GM12872 (cell line): ENCODE measurements around the gene PARVA.

Source experiments
- TF ChIP-seq, protein P1 (sequence below): IDR thresholded peaks from 3 replicates; pipeline ENCODE4 v1.5.1; 2011; ENCODE audit warnings: low read depth, mild to moderate bottlenecking, low read length, moderate library complexity; ENCODE audit not compliant: insufficient read depth

PARVA gene

DNA sequence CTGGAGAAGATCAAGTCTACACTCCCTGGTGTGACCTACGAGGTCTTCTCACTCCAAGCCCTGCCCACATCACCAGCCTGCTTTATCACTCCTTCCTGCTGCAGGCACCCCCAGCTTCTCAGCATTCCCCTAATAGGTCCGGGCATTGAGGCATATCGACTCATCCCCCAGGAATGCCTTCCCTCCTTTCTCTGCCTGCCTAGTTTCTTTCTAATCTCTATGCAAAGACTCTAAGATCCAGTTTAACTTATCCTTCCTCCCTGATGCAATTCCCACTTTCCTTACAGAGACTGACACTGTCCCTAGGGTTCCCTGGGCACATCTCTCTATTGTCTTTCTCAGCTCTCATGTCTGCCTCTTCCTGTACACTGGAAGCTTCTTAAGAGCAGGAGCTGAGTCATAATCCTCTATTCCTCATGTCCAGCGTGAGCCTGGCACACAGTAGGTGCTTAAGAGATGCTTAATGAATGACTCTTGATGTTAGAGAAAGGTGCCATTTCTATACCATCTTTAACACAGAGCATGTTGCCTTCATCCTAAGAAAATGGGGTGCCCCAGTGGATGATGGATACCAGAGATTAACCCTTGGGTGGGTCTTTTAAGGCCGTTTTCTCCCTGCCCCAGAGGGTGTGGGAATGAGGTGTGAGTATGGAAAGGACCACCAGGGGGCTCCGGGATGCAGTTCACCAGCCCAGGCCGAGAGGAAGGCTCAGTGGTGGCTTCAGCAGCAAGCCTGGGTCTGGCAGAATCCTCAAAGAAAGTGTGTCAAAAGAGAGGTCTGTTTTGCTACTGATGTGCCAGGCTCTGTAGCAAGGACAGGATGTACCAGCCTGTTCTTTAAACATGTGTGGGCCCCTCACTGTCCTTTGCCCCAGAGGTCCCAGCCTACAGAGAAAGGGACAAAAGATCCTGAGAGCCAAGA is 34.7 kb downstream of the PARVA start:
- TF ChIP-seq, protein P1, sequence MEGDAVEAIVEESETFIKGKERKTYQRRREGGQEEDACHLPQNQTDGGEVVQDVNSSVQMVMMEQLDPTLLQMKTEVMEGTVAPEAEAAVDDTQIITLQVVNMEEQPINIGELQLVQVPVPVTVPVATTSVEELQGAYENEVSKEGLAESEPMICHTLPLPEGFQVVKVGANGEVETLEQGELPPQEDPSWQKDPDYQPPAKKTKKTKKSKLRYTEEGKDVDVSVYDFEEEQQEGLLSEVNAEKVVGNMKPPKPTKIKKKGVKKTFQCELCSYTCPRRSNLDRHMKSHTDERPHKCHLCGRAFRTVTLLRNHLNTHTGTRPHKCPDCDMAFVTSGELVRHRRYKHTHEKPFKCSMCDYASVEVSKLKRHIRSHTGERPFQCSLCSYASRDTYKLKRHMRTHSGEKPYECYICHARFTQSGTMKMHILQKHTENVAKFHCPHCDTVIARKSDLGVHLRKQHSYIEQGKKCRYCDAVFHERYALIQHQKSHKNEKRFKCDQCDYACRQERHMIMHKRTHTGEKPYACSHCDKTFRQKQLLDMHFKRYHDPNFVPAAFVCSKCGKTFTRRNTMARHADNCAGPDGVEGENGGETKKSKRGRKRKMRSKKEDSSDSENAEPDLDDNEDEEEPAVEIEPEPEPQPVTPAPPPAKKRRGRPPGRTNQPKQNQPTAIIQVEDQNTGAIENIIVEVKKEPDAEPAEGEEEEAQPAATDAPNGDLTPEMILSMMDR, result peak; percentile 66

DNA sequence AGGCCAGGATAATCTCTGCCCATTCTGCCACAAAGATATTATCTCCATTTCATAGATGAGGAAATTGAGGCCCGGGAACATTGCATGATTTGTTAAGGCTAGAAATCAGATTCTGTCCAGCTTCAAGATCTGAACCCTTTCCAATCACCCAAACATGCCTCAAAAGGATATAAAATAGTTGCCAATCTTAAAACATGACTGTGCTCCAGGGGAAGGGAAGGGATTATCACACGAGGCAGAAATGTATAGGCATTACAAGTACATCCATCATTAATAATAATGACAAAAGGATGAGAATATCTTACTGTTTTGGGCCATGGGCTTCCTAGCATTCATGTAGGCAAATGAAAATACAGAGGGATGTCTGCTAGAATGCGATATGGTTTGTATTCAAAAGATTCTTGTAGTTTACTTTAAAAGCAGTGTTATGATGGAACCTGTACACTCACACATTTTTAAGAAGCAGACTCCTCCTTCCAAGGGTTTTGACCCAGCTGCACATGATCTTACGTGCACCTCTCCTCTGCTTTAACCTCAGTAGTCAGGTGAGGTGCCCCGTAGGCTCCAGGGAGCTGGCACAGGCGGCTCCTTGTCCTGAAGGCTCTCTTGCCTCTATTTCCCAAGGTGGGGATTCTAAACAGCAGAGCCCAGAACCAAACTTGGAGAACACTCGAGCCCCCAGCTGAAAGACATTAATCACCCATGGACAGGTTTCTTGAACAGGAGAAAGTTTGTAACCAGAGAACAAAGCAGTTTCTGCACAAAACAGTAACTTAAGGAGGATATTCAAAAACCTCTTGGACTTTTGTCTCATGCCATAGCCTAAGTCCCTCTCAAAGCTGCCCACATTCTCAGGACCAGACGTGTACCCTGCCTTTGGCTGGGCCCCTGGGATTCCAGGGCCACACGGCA is 36.0 kb downstream of the PARVA start:
- TF ChIP-seq, protein P1, result no peak

DNA sequence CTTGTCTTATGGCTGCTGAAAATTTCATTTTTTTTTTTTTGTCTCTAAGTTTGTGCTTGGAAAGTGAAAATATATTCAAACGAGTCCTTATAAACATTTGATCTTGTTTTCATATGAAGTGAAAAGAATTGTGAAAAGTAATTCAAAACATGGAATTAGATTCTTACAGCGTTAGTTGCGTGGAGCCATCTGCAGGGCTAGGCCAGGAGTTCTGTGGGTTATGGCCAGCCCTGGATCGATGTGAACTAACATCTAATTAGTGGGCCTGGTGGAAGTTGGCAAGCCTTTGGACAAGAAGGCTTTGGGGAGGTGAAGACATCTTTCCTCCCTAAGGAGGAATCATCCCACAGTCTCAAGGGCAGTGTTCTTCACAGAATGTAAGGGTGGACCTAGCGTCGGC is 37.2 kb downstream of the PARVA start:
- TF ChIP-seq, protein P1, result no peak

DNA sequence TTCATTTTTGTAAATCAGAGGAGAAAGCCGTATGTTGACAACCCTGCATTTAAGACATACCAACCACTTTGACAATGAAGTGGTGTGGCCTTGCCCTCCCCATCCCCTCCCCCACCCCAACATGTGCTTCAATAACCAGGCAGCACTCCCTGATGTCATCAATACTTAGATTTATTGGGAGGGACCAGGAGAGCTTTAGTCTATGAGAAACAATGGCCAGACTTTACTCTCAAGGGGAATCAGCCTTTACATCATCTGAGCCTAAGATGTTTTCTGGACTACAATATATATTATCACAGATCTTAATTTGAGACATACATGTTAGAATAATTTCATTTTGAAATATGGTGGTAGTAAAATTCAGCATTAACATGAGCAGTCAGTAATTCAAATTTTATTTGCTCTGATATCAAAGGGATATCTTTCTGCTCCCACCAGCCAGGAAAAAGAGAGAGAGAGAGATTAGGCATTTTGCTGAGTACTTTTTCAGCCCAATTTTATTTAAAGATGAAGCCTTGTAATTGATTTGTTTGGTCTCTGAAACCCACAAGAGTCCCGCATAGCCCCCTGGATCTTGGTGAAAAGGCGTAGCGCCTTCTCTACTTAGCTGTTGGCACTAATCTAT is 38.1 kb downstream of the PARVA start:
- TF ChIP-seq, protein P1, result no peak

- TF ChIP-seq, protein P1, result no peak
Measured at GRCh38 chr11:12416552-12416951, 39.2 kb downstream of the PARVA start.

- TF ChIP-seq, protein P1, result no peak
Measured at GRCh38 chr11:12417691-12418611, 40.6 kb downstream of the PARVA start.
